HepG2 (cell line): ENCODE results near the gene VSTM4.

Experiments used
- EZH2 ChIP-seq: conservative IDR thresholded peaks from 2 replicates; pipeline ENCODE4 v1.6.1; 2012; ENCODE audit warnings: mild to moderate bottlenecking, low read depth, low read length, moderate library complexity
- TF ChIP-seq, protein P1 (sequence below): sonication (generic); formaldehyde crosslinking; IDR thresholded peaks from 2 replicates; pipeline ENCODE4 v1.8.1; 2023; ENCODE audit warnings: mild to moderate bottlenecking, inconsistent platforms, moderate library complexity, missing genetic modification reagents, borderline replicate concordance

DNA sequence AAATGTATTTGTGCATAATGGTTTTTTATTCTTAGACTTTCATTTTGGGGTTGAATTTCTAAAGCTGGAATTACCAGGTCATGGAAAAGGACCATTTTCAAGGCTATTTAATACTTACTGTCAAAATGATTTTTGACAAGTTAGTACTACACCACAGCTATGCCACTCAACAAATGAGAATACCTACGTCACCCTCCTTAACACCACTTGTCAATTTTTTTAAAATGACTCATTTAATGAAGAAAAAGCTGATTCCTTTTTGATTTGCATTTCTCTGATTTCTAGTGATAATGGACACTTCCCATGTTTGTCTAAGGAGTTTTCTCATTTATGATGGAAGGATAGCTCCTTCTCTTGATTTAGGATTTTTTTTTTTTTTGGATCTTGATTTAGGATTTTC, 63.3 kb downstream of the VSTM4 start:
- TF ChIP-seq, protein P1, sequence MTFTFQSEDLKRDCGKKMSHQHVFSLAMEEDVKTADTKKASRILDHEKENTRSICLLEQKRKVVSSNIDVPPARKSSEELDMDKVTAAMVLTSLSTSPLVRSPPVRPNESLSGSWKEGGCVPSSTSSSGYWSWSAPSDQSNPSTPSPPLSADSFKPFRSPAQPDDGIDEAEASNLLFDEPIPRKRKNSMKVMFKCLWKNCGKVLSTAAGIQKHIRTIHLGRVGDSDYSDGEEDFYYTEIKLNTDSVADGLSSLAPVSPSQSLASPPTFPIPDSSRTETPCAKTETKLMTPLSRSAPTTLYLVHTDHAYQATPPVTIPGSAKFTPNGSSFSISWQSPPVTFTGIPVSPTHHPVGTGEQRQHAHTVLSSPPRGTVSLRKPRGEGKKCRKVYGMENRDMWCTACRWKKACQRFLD (CRISPR knock-in tag) = no peak
- no peak for TF ChIP-seq EZH2
